ENCODE data around the gene NTF3. TPM values are rescaled to one million over a fixed set of nuclear protein-coding genes. Genes with fewer than 3 reads are reported as not detected.

NTF3 gene
- total and polyA plus RNA-seq, 2 of the 8 experiments (the other 6 are each of a cell fraction or from before 2014, with no cell fraction given) = 1.4 to 2.3 TPM

DNA sequence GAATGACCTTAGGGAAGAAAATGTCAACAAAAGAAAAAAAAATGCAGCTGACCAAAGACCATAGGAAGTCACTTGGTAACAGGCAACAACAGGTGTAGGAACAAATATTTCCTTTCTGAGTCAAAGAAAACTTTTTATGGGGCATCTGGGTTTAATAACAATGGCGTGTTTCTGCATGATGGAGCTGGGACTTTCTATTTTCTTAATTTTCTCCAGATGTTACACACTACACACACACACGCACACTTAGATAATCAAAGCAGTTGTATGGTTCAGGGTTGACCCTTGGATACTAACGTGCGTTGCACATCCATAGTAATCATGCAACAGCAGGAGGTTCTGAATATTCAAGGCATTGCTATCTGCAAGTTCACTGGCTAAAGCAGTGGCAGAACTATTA is 47.9 kb upstream of the NTF3 start (continued):
- no peak for TF ChIP-seq SIRT6 (IDR thresholded peaks at IDR 0.05; ENCODE audit: low read length)
- TF ChIP-seq SIN3A (conservative IDR thresholded peaks at IDR 0.05 in 1 of 2, IDR thresholded peaks at IDR 0.05 in 1 of 2; ENCODE audit: low read depth in 1 of 2, low read length in 2 of 2) = no peak
- no peak for TF ChIP-seq CEBPB (IDR thresholded peaks at IDR 0.05; ENCODE audit: low read depth, low read length)
- TF ChIP-seq CBX5 (IDR thresholded peaks at IDR 0.05; ENCODE audit: low read depth, low read length) = no peak
- no peak for TF ChIP-seq CREB1 (IDR thresholded peaks at IDR 0.05)
- TF ChIP-seq TBP (IDR thresholded peaks at IDR 0.05; ENCODE audit: low read depth, low read length) = no peak
- no peak for TF ChIP-seq TEAD4 (IDR thresholded peaks at IDR 0.05; ENCODE audit: low read depth, low read length)
